Forelimb muscle (tissue), 1 donor: ENCODE results near the gene VPS13C. TPM values are rescaled to one million over a fixed set of nuclear protein-coding genes. Genes with fewer than 3 reads are reported as not detected.

Experiments used
- DNase-seq: peaks from one replicate; pipeline ENCODE4 v3.0.0-alpha.2; 2013; ENCODE audit warnings: low read depth
- polyA plus RNA-seq: library from polyadenylated mRNA; unstranded; fragments of 120-200 nt; gene quantifications from one replicate; pipeline ENCODE4 v1.2.1, GENCODE V29; 2013; ENCODE audit not compliant: insufficient read length

VPS13C gene
- polyA plus RNA-seq, 1 donor: 32.5 TPM

GRCh38 chr15:61938249-61938648, 122.0 kb downstream of the VPS13C start:
- DNase-seq: no peak

- DNase-seq: no peak
These were observed 123.6 kb downstream of the VPS13C start for GRCh38 chr15:61936528-61937195.

- DNase-seq: no peak
These were observed 124.8 kb downstream of the VPS13C start for GRCh38 chr15:61935493-61935892.

GRCh38 chr15:61929452-61929851, 130.8 kb downstream of the VPS13C start:
- DNase-seq: no peak

GRCh38 chr15:61923173-61923572, 137.1 kb downstream of the VPS13C start:
- no peak for DNase-seq

GRCh38 chr15:61921093-61921492, 139.2 kb downstream of the VPS13C start:
- DNase-seq: no peak

- no peak for DNase-seq
These were observed 142.8 kb downstream of the VPS13C start for GRCh38 chr15:61917457-61917856.

- DNase-seq: no peak
These were observed 144.1 kb downstream of the VPS13C start for GRCh38 chr15:61916104-61916503.

- no peak for DNase-seq
These were observed 144.6 kb downstream of the VPS13C start for GRCh38 chr15:61915640-61916039.

GRCh38 chr15:61910839-61911369, 149.3 kb downstream of the VPS13C start:
- DNase-seq: no peak

GRCh38 chr15:61908241-61908640, 152.0 kb downstream of the VPS13C start:
- DNase-seq: no peak

- no peak for DNase-seq
These were observed 152.5 kb downstream of the VPS13C start for GRCh38 chr15:61907753-61908086.

- DNase-seq: no peak
These were observed 153.1 kb downstream of the VPS13C start for GRCh38 chr15:61906961-61907752.

GRCh38 chr15:61893146-61893545, 167.1 kb downstream of the VPS13C start:
- no peak for DNase-seq

- no peak for DNase-seq
These were observed 168.1 kb downstream of the VPS13C start for GRCh38 chr15:61892140-61892539.

- no peak for DNase-seq
These were observed 170.1 kb downstream of the VPS13C start for GRCh38 chr15:61890106-61890505.

- DNase-seq: no peak
These were observed 170.5 kb downstream of the VPS13C start for GRCh38 chr15:61889706-61890105.

- no peak for DNase-seq
These were observed 172.0 kb downstream of the VPS13C start for GRCh38 chr15:61888074-61888780.

GRCh38 chr15:61880084-61880483, 180.2 kb downstream of the VPS13C start:
- DNase-seq: no peak

GRCh38 chr15:61879219-61879618, 181.0 kb downstream of the VPS13C start:
- DNase-seq: no peak

GRCh38 chr15:61871926-61872522, 188.2 kb downstream of the VPS13C start:
- DNase-seq: no peak

- no peak for DNase-seq
These were observed 190.6 kb downstream of the VPS13C start for GRCh38 chr15:61869656-61870055.
